Erythroblast (primary cell): ENCODE measurements around the gene HSPH1.
A peak's percentile ranks its signal among the peaks of the same experiment; 100 is the strongest.

Source experiments
- DNase-seq, 2 experiments: peaks; one replicate each; lab custom pipeline; 2025; lab: John Stamatoyannopoulos, UW
- GATA1 ChIP-seq: IDR thresholded peaks from 2 replicates; pipeline ENCODE4 v1.6.1; 2011; ENCODE audit warnings: low read depth, mild to moderate bottlenecking, control low read depth, low read length, moderate library complexity
- POLR2A ChIP-seq: IDR thresholded peaks from 2 replicates; pipeline ENCODE4 v1.6.1; 2011; ENCODE audit warnings: mild to moderate bottlenecking, low read length

HSPH1 gene

DNA sequence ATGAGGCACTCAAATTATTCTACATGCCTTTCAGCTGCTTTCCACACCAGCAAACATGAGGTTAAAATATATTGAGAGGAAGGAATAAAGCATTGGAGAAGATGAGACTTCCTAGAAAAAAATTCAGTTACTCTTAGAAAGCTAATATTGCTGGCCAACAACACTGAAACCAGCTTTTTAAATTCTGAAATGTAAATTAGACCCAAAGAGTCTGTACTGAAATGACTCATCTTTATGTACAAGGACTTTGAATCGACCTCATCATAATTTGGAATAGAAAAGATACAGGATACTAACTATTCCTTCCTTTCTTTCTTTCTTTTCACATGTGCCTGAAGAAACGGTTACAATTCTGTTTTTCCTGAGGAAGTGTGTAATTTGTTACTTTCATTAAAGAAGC lies 6.5 kb upstream of the HSPH1 start:
- TF ChIP-seq GATA1 (no peak), POLR2A (no peak)
- DNase-seq, result no peak

DNA sequence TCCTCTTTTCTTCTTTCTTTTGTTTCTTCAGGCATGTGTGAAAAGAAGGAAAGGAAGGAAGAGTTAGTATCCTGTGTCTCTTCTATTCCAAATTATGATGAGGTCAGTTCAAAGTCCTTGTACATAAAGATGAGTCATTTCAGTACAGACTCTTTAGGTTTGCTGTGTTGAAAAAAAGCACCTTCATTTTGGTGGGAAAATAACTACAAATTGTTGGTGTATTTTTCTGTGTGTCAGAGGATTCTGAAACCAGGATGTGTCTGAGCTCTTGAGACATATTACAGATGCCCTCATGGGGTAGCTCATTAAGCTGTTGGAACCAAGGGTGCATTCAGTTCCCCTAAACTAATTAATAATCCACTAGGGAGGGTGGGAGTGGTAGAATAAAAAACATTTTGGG lies 5.8 kb upstream of the HSPH1 start:
- no peak for DNase-seq
- TF ChIP-seq POLR2A (no peak), GATA1 (no peak)

DNA sequence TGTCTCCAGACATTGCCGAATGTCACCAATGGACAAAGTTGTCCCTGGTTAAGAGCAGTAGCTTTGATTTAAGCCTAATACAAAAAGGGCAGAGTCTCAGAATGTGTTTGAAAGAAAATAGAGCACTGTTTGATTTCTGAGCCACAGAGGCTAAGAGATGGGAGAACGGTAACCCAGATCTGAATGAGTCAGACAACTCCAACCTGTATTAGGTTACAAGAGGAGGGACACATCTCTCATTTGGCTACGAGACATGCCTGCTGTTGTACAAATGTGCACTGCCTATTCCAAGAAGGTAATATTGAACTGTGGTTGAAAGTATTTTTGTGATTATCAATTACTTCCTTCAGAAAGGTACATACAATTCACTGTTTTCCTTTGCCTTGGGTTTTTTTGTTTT lies 4.9 kb upstream of the HSPH1 start:
- TF ChIP-seq GATA1 (no peak), POLR2A (no peak)
- no peak for DNase-seq

DNA sequence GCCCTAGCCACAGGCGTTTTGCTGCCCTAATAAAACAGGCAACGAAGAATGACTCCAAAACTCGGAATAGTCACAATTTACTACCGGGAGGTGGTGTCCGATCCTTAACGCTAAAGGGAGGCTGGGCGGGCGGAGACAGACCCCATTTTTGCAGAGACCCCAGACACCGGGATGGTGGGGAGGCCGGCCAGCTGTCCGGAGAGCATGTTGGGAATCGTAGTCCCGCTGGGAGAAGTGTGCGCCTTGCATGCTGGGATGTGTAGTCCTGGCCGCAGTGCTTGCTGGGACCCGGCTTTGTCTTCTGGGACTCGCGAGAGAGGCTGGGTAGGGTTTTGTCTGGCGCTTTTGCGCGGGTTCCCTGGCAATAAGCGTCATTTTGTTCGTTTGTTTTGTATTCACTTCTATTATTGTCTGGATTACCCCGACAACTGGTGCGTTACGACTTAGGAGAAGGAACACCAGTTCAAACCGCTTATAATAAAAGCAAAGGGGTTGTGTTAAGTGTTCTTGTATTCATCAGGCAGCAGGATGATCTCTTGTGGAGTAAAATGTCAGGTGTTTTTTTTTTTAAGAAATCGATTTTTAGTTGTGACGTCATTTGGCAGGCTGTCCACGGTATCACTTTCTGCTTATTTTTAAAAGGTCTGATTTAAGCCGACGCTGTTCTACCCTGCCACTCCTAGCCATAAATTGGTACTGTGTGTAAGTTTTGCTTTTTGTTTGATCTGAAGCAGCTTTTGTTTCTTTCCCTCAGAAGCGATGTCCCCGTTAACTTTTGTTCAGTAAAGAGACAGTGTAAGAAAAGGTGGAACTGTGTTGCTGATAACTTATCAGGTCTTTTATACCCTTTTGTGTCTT lies 676 bp upstream of the HSPH1 start:
- no peak for TF ChIP-seq GATA1
- TF ChIP-seq POLR2A, result peak; percentile 87
- peak; percentile 96 to 98 for DNase-seq

DNA sequence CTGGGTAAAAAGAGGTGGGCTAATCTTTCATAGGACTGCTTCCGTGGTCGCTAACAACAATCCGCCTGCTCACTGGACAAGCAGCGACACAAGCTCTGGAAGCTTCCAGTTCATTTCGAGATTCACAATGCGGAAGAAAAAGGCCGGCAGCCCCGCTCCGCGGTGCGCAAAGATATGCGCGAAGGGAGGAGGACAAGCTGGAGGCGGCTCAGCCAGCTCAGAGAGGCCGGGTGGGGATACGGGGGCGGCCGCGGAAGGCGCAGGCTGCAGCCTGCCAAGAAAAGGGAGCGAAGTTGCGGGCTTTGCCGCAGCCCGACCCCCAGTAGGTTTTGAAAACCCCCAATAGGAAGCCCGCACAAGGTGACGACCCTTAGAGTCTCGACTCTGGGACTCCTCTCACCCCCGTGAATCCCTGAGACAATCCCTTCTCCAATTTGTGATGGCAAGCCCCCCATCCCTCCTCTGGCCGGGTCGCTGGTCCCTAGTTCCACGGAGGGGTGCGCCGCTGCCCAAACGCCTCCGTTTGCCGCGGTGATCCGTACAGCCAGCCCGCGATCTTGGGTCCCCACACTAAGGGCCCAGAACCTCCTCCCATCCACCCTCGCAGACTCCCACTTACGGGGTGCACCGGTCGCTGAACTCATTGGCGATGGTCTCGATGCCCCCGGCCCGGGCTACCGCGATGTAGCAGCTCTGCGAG lies 697 bp downstream of the HSPH1 start:
- TF ChIP-seq GATA1, result no peak
- TF ChIP-seq POLR2A, result no peak

DNA sequence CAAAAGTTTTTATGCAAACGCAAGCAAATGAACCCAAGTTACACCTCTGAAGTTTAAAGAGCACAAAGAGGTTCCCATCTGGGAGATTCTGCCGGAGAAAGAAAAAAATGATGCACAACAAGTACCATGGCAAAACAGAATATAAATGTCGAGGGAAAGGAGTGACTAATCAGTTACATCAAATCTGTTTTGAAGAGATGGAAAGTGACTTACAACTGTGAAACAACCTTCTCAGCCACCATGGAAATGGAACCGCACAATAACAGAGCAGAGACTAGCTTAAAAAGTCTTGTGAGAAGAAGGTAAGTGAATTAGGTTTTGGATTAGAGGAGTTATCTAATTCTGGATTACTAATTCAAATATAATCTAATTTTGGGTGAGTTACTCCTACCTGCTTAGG lies 2.4 kb downstream of the HSPH1 start:
- DNase-seq, result no peak
- no peak for TF ChIP-seq GATA1
- TF ChIP-seq POLR2A, result no peak

More for the DNA sequence above, 697 bp downstream of the HSPH1 start:
- DNase-seq, result peak; percentile 75 to 76

DNA sequence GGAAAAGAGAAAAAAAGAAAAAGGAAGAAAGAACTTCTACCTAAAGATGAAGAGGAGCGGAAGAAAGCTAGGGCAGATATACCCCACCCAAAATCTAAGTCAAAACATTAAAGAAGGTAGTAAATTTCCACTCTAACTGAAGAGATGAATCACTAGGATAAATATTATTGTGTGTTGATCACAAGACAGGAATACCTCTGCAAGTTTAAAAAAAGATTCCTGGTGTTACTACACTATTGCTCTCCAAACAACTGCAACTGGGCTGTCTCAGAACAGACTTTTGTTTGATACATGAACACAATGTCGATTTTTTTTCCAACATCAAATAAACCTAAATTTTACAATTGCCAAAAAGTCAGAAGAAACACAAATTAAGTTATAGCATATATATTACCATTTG lies 6.8 kb downstream of the HSPH1 start:
- TF ChIP-seq POLR2A (no peak), GATA1 (no peak)
- DNase-seq, result no peak

DNA sequence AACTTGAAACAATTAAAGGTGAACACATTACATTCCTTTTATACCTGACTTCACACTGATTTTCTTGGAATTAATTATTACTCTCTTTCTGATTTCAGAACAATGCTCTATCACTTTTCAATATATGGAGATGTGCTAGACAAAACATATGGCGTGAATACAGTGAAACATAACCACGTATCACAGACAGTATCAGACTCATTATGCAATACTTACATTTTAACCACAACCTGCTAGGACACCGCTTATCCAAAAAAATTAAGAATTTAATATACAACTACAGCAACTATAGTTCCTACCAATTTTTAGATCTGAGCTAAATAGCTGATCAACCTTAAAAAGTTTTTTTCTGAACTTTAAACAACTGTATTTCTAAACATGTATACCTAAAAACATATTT lies 9.9 kb downstream of the HSPH1 start:
- TF ChIP-seq POLR2A, result no peak
- no peak for TF ChIP-seq GATA1

DNA sequence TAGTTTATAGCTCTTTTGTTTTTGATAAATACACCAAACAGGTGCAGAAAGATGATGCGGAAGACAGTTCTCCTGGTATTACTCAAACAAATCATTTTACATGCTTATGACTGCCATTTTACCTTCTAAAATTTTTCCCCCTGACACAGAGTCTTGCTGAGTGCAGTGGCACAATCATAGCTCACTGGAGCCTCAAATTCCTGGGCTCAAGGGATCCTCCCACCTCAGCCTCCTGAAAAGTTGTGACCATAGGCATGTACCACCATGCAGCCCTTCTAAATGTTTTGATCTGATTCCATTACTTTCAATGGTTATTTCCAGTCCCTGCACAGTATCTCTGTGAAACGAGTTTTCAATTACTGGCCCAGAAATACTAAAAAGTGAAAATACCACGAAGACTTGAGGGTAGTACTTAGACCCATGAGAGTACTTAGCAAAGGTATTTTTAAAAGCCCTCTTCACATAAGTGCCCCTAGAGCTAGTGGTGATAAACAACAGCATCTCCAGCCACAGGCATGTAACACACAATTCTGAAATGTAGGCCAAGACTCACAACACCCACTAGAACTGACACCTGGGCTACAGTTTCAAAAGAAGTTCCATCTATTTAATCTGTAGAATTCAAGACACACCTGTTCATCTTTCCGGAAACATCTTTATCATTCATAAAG lies 11.3 kb downstream of the HSPH1 start:
- DNase-seq, result no peak
- TF ChIP-seq POLR2A, result no peak
- no peak for TF ChIP-seq GATA1

More for the DNA sequence above, 9.9 kb downstream of the HSPH1 start:
- DNase-seq, result no peak

DNA sequence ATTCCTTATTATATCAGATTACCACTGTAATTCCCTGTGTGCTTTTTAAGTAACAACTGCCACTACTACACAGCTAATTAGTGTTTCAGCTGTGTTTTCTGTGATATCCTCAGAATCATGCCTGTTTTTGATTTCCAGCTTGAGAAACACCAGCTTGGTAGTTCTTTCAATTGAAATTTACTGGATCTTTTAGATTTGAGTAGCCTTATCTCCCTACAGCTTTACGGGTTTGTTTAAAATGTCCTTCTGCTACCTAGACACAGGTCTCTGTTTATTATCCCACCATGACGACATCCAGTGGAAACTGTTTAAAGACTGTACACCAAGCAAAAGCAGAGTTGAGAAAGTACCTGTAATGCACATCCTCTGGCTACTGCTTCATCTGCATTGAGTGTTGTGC lies 12.1 kb downstream of the HSPH1 start:
- TF ChIP-seq POLR2A (no peak), GATA1 (no peak)
- no peak for DNase-seq

DNA sequence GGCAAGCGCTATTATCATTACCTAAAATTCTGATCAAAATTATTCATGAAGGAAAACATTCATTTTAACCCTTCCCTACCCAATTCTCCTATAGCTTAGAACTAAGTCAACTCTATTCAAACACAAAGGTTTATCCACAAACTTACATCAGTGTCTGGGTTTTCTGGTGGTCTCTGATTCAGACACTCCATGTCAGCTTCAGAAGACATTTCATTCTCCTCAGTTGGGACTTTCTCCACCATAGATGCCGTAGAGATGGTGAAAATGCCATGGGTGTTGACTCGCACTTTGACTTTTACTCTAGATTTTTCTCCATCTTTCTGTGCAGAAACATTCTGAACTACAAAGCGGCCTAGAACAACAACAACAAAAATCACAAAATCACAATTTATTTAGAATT lies 16.3 kb downstream of the HSPH1 start:
- DNase-seq, result no peak
- TF ChIP-seq POLR2A, result no peak
- TF ChIP-seq GATA1, result no peak

DNA sequence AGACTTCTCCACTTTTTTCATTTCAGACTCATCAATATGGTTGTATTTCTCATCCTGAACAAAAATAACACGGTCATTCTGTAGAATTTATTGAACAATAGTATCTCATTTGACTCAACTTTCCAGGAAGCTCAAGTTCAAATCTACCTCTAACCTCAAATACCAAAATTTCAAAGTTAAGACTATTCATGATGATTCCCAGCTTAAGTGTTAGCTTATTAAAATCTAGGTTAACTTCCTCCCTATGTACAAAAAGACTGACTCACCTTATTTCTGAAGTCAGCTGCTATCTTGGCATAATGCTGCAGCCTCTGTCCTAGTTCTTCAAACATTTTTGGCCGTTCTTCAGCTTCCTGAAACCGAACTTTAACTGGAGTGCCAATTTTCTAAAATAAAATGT lies 23.2 kb downstream of the HSPH1 start:
- TF ChIP-seq GATA1 (no peak), POLR2A (no peak)
- no peak for DNase-seq

DNA sequence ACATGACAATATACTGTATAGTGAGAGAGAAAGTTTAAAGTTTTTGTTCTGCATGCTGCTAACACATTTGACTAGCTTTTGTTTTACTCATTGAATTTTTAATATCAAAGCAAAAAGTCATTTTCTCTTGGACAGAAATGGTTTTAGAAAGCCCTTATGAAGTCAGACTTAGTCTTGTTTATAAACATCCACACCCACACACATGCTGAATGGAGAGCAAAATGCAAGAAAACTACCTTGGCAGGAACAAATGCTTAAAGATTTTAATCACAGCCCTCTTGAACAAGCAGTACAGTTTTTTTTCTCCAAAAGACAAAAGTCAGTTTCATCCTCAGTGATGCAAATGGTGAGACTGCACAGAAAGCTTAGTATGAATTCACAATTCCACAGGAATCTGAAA lies 25.0 kb downstream of the HSPH1 start:
- no peak for DNase-seq
- TF ChIP-seq GATA1, result no peak
- no peak for TF ChIP-seq POLR2A

DNA sequence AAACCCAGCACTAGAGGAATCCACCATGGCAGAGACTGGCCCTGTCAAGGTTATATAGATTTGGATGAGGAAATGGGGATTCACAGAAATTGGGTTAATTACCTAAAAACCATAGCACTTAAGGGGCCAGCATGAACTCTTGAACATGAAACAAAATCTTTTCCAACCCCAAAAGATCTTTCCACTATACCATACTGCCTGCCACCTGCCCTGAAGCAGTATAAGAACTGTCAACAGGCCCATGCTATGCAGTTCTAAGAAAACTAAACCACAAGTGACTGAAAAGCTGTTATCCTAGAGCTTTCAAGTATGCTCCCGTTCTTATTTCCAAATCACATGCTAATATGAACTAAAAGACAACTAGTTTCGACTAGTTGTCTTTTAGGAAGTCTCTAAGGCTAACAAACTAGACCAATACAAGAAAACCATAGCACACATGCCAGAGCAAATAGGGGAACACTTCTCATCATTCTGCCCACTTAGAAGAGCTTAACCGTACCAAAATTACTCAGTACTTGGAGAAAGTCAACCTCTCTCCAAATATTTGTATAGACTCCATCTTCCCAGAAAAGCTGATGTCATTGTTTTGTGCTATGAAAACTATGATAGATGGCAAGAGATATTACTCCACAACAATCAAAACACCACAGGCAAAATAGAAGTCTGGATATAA lies 27.5 kb downstream of the HSPH1 start:
- TF ChIP-seq POLR2A, result no peak
- no peak for TF ChIP-seq GATA1
- DNase-seq, result no peak
